NCI-H1417 treated with DMSO at 0.1 percent for 48 hours (cell line): ENCODE data around the gene DNAJC11.
"Not testable (repeated sequence)": the region's sequence is repeated elsewhere in the genome, so short reads cannot be mapped to it uniquely, and the experiment has no call there.

Source experiments
- DNase-seq: peaks from one replicate; lab custom pipeline; 2025; lab: John Stamatoyannopoulos, UW

Gene DNAJC11

GRCh38 chr1:6601049-6601922, 100.3 kb downstream of the DNAJC11 start:
- no peak for DNase-seq

- DNase-seq, result no peak
Measured at GRCh38 chr1:6600410-6601048, 101.1 kb downstream of the DNAJC11 start.

- not testable (repeated sequence) for DNase-seq
Measured at GRCh38 chr1:6599991-6600390, 101.6 kb downstream of the DNAJC11 start.

- no peak for DNase-seq
Measured at GRCh38 chr1:6599141-6599975, 102.3 kb downstream of the DNAJC11 start.

GRCh38 chr1:6597777-6598131, 103.9 kb downstream of the DNAJC11 start:
- DNase-seq, result no peak

- DNase-seq, result no peak
Measured at GRCh38 chr1:6596886-6597776, 104.5 kb downstream of the DNAJC11 start.

GRCh38 chr1:6596351-6596750, 105.3 kb downstream of the DNAJC11 start:
- DNase-seq, result no peak

- DNase-seq, result no peak
Measured at GRCh38 chr1:6594977-6595740, 106.5 kb downstream of the DNAJC11 start.

- no peak for DNase-seq
Measured at GRCh38 chr1:6593810-6594209, 107.8 kb downstream of the DNAJC11 start.

- no peak for DNase-seq
Measured at GRCh38 chr1:6592865-6593593, 108.6 kb downstream of the DNAJC11 start.

- no peak for DNase-seq
Measured at GRCh38 chr1:6592441-6592840, 109.2 kb downstream of the DNAJC11 start.

- no peak for DNase-seq
Measured at GRCh38 chr1:6591644-6592043, 110.0 kb downstream of the DNAJC11 start.

GRCh38 chr1:6591222-6591621, 110.4 kb downstream of the DNAJC11 start:
- DNase-seq, result no peak

- DNase-seq, result no peak
Measured at GRCh38 chr1:6590046-6590445, 111.6 kb downstream of the DNAJC11 start.

- DNase-seq, result no peak
Measured at GRCh38 chr1:6588893-6589520, 112.6 kb downstream of the DNAJC11 start.

GRCh38 chr1:6588128-6588892, 113.3 kb downstream of the DNAJC11 start:
- no peak for DNase-seq

- no peak for DNase-seq
Measured at GRCh38 chr1:6587261-6588005, 114.2 kb downstream of the DNAJC11 start.

GRCh38 chr1:6586404-6586816, 115.2 kb downstream of the DNAJC11 start:
- no peak for DNase-seq
